Measurements from ENCODE around the gene GLOD4. TPM values are rescaled to one million over a fixed set of nuclear protein-coding genes. Genes with fewer than 3 reads are reported as not detected.

Gene GLOD4
- total RNA-seq, 2 donors from 2014 or later = 89.3 to 103 TPM

DNA sequence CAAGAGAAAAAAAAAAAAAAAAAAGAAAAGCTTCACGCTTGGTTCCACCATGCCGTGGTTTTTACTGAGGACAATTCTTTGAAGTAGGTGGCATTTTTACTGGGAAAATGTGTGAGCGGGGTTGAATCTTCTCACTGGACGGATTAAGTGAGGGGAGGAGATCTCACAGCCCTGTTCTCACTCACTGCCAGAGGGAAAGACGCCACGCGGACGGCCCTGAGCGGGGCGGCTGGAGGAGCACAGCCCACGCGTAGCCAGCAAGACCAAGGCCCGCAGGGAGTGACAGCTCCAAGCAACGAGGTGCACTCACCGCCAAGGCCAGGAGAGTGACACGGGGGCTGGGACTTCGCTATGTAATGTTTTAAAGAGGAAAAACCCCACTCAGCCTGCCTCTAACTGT, 43.1 kb upstream of the GLOD4 start:
- no peaks in the 10 kb centered on the region for H3K36me3 ChIP-seq
- DNase-seq = no peak

DNA sequence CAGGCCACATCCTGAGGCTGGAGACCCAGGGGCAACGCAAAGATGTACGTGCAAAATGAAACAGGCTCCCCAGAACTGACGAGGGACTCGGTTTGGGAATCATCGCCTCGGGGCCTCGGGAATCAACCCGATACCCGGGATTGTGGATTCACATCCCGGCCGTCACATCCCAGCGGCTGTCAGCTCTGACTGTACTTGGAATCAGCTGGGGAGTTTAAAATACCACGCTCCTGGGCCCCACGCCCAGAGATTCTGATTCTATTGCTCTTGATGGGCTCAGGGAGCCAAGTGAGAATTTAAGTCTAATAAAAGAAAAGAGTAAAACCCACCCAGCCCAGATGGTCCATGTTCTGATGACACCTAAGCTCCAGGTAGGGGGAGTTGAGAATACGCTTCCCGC, 42.3 kb upstream of the GLOD4 start:
- no peak overlapping the region for H3K9ac ChIP-seq (ENCODE audit: low read depth in 2 of 2, low read length in 2 of 2)
- DNase-seq = no peak
- H3K27me3 ChIP-seq = no peaks in the 10 kb centered on the region
- no peak overlapping the region for H3K27ac ChIP-seq
- no peaks in the 10 kb centered on the region for H3K36me3 ChIP-seq
- H3K9me3 ChIP-seq = no peaks in the 10 kb centered on the region
- TF ChIP-seq, protein P1, sequence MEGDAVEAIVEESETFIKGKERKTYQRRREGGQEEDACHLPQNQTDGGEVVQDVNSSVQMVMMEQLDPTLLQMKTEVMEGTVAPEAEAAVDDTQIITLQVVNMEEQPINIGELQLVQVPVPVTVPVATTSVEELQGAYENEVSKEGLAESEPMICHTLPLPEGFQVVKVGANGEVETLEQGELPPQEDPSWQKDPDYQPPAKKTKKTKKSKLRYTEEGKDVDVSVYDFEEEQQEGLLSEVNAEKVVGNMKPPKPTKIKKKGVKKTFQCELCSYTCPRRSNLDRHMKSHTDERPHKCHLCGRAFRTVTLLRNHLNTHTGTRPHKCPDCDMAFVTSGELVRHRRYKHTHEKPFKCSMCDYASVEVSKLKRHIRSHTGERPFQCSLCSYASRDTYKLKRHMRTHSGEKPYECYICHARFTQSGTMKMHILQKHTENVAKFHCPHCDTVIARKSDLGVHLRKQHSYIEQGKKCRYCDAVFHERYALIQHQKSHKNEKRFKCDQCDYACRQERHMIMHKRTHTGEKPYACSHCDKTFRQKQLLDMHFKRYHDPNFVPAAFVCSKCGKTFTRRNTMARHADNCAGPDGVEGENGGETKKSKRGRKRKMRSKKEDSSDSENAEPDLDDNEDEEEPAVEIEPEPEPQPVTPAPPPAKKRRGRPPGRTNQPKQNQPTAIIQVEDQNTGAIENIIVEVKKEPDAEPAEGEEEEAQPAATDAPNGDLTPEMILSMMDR (IDR thresholded peaks at IDR 0.05) = no peak
- no peaks in the 10 kb centered on the region for H3K4me1 ChIP-seq
- no peak overlapping the region for H3K4me3 ChIP-seq
- intact Hi-C loops (cut with DNase I) = no loop called here

More for the DNA sequence above, 43.1 kb upstream of the GLOD4 start:
- Histone ChIP-seq H3K27ac (no peak overlapping the region), H3K4me3 (no peak overlapping the region), H3K9ac (ENCODE audit: low read depth in 2 of 2, low read length in 2 of 2) (no peak overlapping the region), H3K4me1 (no peaks in the 10 kb centered on the region), H3K9me3 (no peaks in the 10 kb centered on the region), H3K27me3 (no peaks in the 10 kb centered on the region)
- intact Hi-C loops (cut with DNase I) = no loop called here
- TF ChIP-seq, protein P1 (IDR thresholded peaks at IDR 0.05) = no peak

DNA sequence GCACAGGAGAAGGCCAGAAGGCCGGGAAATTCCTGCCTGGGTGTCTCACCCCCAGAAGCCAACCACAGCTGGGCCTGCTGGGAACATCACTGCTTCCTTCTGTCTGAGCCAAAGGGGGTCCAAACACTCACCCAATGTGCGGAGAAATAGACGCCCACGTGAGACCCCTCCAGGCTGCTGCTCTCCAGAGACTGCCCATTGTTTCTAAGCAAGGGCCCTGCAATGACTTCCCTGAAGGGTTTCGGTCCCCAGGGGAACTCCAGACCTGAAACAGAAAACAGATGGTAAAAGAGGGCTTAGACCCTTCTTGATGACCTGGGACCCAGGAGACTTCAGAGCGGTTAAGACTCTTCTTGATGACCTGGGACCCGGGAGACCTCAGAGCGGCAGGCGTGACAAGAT, 41.4 kb upstream of the GLOD4 start:
- Histone ChIP-seq H3K4me3 (no peak overlapping the region), H3K9ac (ENCODE audit: low read depth in 2 of 2, low read length in 2 of 2) (no peak overlapping the region), H3K27ac (no peak overlapping the region), H3K4me1 (no peaks in the 10 kb centered on the region), H3K9me3 (no peaks in the 10 kb centered on the region), H3K36me3 (no peaks in the 10 kb centered on the region), H3K27me3 (no peaks in the 10 kb centered on the region)
- intact Hi-C loops (cut with DNase I) = no loop called here
- TF ChIP-seq, protein P1 (IDR thresholded peaks at IDR 0.05) = no peak
- no peak for DNase-seq

DNA sequence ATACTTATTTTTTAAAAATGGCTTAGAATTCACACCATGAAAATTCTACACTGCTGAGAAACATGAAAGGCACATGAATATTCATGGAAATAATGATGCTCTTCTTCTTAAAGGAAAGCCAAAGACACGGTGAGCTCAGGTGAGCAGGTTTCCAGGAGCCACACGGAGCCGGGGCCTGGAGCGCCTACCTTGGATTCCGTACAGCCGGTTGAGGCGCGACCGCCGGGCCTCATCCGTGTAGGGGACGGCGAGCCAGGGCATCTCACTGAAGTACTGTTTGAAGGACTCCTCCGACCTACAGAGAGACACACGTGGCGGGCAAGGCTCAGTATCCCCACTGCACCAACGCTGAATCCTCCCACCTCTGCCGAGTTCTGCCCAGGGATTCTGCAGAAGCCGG, 37.2 kb upstream of the GLOD4 start:
- no peak overlapping the region for H3K9ac ChIP-seq (ENCODE audit: low read depth in 2 of 2, low read length in 2 of 2)
- no peak for DNase-seq
- no peaks in the 10 kb centered on the region for H3K9me3 ChIP-seq
- H3K36me3 ChIP-seq = no peaks in the 10 kb centered on the region
- no peak overlapping the region for H3K27ac ChIP-seq
- H3K4me1 ChIP-seq = no peaks in the 10 kb centered on the region
- H3K27me3 ChIP-seq = no peaks in the 10 kb centered on the region
- TF ChIP-seq, protein P1 (IDR thresholded peaks at IDR 0.05) = no peak
- H3K4me3 ChIP-seq = no peak overlapping the region
- intact Hi-C loops (cut with DNase I) = no loop called here

DNA sequence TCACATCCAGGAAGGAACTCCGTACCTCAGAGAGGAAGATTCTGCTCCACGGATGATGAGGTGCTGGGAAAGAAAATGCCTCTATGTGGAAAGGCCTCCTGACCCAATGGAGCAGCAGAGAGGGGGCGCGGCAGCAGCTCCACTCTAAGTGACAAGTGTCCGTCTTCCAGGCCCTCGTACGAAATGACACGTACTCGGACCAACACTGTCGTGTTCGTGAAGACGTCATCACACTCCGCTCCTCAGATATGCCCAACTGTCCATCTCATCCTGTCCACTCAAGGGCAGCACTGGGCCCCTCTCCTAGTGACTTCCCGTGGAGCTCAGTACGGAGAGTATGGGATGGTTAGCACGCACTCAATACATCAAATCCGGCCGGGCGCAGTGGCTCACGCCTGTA, 32.3 kb upstream of the GLOD4 start:
- TF ChIP-seq, protein P1 (IDR thresholded peaks at IDR 0.05) = no peak
- no peak overlapping the region for H3K9ac ChIP-seq (ENCODE audit: low read depth in 2 of 2, low read length in 2 of 2)
- H3K27me3 ChIP-seq = no peaks in the 10 kb centered on the region
- no peaks in the 10 kb centered on the region for H3K9me3 ChIP-seq
- no peak for DNase-seq
- H3K27ac ChIP-seq = no peak overlapping the region
- H3K4me1 ChIP-seq = no peaks in the 10 kb centered on the region
- intact Hi-C loops (cut with DNase I) = no loop called here
- no peak overlapping the region for H3K4me3 ChIP-seq
- H3K36me3 ChIP-seq = no peaks in the 10 kb centered on the region
